GM21447 (cell line): Measurements from ENCODE around the gene BAD.
"Not testable (repeated sequence)": the region's sequence is repeated elsewhere in the genome, so short reads cannot be mapped to it uniquely, and the experiment has no call there.

Experiments used
- ATAC-seq: cut with Tn5 transposase; IDR thresholded peaks from one replicate; pipeline ENCODE4 v1.9.1; 2021; ENCODE audit not compliant: unreplicated experiment

BAD gene

GRCh38 chr11:64246871-64247728 is 37.4 kb downstream of the BAD start, which contains the start of gene PPP1R14B:
PPP1R14B (minus strand) TSS chr11:64246943; CDS start chr11:64246673, 270 bp downstream.
- ATAC-seq: no peak

DNA sequence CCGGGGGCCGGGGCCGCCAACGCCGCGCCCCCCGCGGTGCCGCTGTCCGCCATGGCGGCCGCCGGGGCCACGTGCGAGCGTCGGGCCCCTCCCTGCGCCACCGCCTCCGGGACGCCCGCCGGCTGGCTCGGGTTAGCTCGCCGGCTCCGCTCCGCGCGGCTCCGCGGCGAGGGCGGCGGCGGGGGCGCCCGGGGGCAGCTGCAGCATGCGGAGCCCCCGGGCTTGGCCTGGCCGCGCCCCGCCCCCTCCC is 37.9 kb downstream of the BAD start:
- ATAC-seq: not testable (repeated sequence)

DNA sequence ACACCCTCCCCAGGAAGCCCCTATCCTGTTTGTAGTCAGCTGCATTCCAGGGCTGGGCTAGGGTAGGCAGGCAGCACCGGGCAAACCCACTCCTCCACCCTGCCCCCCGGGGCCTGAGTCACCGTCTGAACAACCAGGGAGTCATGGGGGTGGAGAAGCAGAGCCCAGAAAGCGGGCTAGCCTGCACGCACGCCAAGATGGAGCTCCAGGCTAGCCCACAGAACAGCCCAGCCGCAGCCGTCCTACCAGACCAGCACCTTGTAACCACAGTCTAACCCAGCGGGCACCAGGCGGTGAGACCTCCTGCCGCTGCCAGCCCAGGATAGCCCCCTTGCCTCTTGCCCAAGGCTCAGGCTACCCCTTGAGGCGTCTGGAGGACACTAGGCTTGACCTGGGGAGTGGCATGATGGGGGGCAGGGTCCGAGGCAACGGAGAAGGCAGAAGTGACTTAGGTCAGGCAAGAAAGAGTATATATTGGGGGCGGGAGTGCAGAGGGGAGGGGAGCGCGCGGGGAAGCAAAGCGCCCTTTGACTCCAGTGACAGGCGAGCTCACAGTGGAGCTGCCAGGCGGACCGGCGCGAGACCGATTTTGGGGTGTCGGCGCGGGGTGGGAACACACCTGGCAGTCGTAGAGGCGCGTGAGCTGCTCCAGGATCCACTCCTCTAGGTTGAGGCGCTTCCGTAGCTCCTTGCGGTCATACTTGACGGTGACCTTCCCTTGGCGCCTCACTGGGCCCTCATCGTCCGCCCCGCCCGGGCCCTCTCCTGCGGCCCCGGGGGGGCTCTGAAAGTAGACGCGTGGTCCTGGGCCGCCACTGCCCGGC is 38.5 kb downstream of the BAD start:
- no peak for ATAC-seq

DNA sequence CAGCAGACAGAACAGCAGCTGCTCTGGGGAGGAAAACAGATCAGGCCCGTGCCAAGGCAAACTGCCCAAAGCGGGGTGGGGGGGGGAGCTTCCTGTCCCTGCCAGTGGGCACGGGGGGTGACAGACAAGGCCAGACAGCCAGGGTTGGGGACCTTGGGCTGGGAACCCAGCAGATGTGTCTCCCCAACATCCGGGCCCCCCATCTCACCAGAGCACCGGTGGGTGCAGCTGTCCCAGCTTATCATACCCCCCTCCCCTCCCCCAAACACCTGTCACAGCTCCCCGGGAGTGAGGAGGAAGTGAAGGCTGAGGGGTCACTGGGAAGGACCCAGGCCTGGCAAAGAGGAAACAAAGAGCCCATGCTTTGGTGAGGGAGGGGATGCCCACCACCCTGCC is 39.1 kb downstream of the BAD start:
- no peak for ATAC-seq

DNA sequence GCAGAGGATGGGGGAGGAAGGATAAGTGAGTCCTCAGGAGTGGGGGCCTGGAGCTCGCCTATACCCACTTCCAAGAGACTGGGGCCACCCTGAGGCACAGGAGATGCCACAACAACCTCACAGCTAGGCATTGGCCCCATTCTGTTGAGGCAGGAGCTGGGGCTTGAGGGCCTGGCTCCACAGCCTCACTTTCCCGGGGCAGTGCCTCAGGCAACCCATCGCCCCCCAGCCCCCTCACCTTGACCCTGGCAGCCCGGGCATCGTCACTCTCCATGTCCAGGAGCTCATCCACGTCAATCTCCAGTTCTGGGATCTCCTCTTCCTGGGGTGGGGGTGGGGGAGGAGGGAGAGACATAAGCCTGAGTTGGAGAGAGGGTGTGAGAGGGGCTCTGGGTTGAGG is 39.5 kb downstream of the BAD start:
- no peak for ATAC-seq

DNA sequence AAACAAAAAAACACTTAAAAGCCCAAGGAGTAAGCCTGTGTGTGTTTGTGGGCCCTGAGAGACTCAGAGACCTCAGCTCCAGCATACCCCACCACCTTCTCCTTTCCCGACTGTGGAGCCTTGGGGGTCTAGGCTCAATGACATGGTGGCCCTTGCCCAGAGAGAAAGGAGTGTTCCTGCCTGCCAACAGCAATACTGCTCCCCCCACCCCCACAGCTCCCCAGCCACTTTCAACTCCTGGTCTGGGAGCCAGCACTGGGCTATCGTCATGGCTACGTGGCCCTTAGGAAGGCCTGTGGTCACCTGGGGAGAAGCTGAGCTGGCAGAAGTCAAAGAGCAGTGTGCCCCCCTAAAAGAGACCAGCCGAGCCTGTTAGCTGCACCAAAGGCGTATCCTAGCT is 40.4 kb downstream of the BAD start:
- ATAC-seq: no peak

DNA sequence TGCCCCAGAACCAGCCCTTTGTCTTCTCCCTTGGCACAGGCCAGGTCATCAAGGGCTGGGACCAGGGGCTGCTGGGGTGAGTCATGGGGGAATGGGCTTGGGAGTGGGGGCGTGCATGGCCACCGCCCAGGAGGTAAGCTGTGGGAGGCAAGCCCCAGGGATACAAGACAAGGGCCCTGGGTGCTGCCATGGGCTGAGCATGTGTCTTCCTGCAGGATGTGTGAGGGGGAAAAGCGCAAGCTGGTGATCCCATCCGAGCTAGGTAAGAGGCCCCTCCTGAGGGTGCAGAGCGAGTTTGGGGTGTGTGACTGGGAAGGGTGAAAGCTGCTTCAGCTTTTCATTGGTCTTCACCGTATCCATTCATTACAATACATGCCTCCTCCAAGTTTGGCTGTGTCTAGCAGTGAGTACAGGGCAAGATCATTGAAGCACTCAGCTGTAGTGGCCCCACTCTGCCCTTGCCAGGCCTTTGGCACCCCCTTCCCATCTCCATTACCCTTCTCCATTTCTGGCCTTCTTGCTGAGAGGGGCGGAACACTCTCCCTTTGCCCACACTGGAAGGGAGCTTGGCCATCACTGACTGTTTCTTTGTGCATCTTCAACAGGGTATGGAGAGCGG is 41.1 kb downstream of the BAD start:
- ATAC-seq: no peak

GRCh38 chr11:64241491-64242374 is 42.7 kb downstream of the BAD start:
- ATAC-seq: peak; percentile 7

GRCh38 chr11:64241241-64241490 is 43.3 kb downstream of the BAD start:
- ATAC-seq: peak; percentile 56

- ATAC-seq: peak; percentile 37
Measured at GRCh38 chr11:64240435-64241240, 43.8 kb downstream of the BAD start, which contains the start of gene FKBP2. FKBP2 (plus strand) TSS chr11:64241095; CDS start chr11:64242388, 1,293 bp downstream.

DNA sequence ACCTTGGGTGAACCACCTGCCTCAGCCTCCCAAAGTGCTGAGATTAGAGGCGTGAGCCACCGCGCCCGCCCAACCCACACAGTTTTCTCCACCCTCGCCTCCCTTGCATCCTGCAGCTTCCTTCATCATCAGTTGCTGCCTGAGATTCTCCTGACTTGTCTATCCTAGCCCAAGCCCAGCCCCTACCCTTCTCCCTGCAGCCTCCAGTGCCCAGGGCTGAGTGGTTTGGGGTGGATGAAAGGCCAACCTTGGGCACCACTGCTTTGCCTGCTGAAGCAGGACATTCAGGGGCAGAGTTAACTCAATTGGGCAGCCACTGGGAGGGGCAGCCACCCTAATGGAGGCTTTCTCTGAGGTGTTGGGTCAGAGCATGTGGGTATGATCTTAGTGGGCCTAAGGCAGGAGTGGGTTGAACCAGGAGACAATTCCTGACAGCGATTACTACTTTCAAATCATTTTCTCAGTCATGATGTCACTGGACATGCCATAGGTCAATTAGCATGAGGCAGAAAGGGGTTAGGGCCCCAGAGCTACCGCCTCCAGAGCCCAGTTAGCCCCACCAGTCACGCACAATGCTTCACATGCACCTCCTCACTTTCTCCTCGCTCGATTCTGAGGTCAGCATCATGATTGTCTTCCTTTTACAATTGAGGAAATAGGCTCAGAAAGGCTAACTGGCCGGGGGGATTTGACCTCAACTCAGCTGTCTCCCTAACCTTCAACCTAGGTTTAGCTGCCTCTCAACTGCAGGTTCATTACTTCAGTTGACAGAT is 44.6 kb downstream of the BAD start:
- ATAC-seq: no peak

DNA sequence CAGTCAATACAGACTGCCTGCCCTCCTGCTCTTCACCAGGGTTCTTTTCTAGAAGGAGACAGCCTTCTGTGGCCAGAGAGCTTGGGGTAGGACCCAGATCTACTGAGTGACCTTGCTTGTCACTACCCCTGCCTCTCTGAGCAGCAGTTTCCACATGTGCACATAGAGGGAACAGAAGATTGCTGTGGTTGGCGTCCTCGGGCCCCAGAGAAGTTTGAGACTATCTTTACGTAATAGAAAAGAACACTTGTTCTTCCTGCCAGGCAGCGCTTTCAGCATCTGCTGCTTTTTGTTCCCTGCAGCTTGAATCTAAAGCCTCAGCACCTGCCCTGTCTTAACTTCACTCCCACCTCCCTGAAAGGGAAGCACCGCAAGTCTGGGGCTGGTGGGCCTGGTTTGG is 45.5 kb downstream of the BAD start:
- no peak for ATAC-seq

GRCh38 chr11:64238076-64238475 is 46.4 kb downstream of the BAD start:
- no peak for ATAC-seq

GRCh38 chr11:64237484-64237951 is 46.9 kb downstream of the BAD start:
- ATAC-seq: no peak

DNA sequence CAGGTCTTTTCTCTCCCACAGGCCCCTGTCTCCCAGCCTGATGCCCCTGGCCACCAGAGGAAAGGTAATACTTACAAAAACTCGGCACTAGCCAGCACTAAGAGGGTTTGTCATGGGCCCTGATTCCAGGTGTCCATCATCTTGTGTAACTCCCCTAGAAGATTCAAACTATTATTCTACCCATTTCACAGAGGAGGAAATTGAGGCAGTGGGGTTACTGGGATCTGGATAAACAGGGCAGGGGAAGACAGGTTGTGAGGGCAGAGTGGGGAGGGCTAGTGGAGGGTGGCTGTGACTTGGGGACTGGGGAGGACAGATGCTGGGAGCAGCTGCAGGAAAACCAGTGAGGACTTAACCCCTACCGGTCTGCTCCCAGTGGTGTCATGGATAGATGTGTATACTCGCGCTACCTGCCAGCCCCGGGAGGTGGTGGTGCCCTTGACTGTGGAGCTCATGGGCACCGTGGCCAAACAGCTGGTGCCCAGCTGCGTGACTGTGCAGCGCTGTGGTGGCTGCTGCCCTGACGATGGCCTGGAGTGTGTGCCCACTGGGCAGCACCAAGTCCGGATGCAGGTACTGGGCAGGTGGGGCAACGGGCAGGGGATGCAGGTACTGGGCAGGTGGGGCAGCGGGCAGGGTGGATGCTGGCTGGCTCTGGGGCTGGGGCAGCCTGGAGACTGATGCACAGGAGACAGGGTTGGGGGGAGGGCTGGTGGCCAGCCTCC is 48.9 kb downstream of the BAD start:
- no peak for ATAC-seq

GRCh38 chr11:64234647-64235379 is 49.7 kb downstream of the BAD start:
- no peak for ATAC-seq

DNA sequence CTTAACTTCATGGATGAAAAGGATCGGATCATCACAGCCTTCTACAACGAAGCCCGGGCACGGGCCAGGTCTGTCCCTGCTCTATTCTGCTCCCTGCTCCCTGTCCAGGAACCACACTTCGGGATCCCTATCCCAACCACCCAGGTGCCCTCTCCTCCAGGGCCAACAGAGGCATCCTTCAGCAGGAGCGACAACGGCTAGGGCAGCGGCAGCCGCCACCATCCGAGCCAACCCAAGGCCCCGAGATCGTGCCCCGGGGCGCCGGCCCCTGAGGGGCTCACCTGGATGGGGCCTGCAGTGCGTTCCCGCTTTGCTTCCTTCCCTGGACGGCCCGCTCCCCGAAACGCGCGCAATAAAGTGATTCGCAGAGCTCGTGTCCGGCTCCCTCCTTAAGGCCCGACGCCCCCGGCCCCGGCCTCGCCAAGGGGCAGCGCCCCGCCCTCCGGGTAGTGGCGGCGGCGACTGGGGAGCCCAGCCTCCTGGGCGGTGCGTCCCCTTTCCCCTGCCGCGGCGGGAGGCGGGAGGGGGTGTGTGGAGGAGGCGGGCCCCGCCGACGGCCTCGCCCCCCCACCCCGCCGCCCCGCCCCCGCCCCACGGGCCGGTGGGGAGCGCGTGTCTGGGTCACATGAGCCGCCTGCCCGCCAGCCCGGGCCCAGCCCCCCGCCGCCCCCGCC is 50.4 kb downstream of the BAD start, which contains the start of gene VEGFB:
VEGFB (plus strand) TSS at position 672 of the 674 bp plus-strand sequence. CDS start 250 bp downstream, outside the sequence.
- ATAC-seq: no peak
